Breast epithelium (tissue), 4 donors: ENCODE measurements around the gene ZNF536. TPM values are rescaled to one million over a fixed set of nuclear protein-coding genes. Genes with fewer than 3 reads are reported as not detected.

Experiments used
- DNase-seq, 2 donors: peaks; one replicate each; pipeline ENCODE4 v3.0.0-alpha.2; 2019; ENCODE audit warnings: low spot score in 2 of 2
- H3K27ac ChIP-seq, 2 donors: fragments of 200-600 bp; sonication (generic) in 1 of 2; one replicate each; pipeline ENCODE4 v1.5.1; 2016 to 2019; ENCODE audit warnings: mild to moderate bottlenecking in 1 of 2
- H3K27me3 ChIP-seq, 2 donors: fragments of 200-600 bp; sonication (generic) in 1 of 2; one replicate each; pipeline versions ENCODE4 v1.5.1 to v1.6.0; 2017 to 2019; ENCODE audit warnings: control low read depth in 1 of 2, mild to moderate bottlenecking in 1 of 2
- H3K36me3 ChIP-seq: fragments of 200-600 bp; one replicate; pipeline ENCODE4 v1.5.1; 2019
- H3K4me1 ChIP-seq, 2 donors: fragments of 200-600 bp; sonication (generic); one replicate each; pipeline ENCODE4 v1.5.1; 2016 to 2019; ENCODE audit warnings: control low read depth in 1 of 2
- H3K4me3 ChIP-seq, 3 donors: fragments of 200-600 bp; sonication (generic); 1 replicate in 2 of 3; 2 replicates in 1 of 3; pipeline ENCODE4 v1.5.1; 2016 to 2019; ENCODE audit warnings: mild to moderate bottlenecking in 3 of 3, moderate library complexity in 2 of 3
- H3K9me3 ChIP-seq, 2 donors: fragments of 200-600 bp; sonication (generic) in 1 of 2; one replicate each; pipeline ENCODE4 v1.5.1; 2016 to 2019; ENCODE audit warnings: control low read depth in 1 of 2
- POLR2A ChIP-seq: fragments of 450-650 bp; IDR thresholded peaks from one replicate; pipeline ENCODE4 v1.6.1; 2016; ENCODE audit warnings: antibody characterized with exemption, mild to moderate bottlenecking, moderate library complexity
- POLR2AphosphoS5 ChIP-seq, 3 donors: sonication (generic); formaldehyde crosslinking; IDR thresholded peaks; one replicate each; pipeline ENCODE4 v1.6.1; 2017; ENCODE audit warnings: antibody characterized with exemption in 3 of 3
- intact Hi-C: fragments of 100-400 bp; cut with DNase I; formaldehyde crosslinking; loops from one replicate; pipeline ENCODE4 v1.15.1; 2023; ENCODE audit warnings: low total_unique reads
- total RNA-seq, 3 donors: library from RNA; depleted of rRNA; stranded (reverse); fragments of >200 nt; gene quantifications; one replicate each; pipeline ENCODE4 v1.1.0, GENCODE V29; 2016
- TF ChIP-seq, protein P1 (sequence below), 3 donors: fragments of 450-650 bp; IDR thresholded peaks; one replicate each; pipeline ENCODE4 v1.5.1; 2016 to 2017; ENCODE audit warnings: antibody characterized with exemption in 3 of 3, mild to moderate bottlenecking in 3 of 3, moderate library complexity in 3 of 3

Gene ZNF536
- total RNA-seq, 3 donors from 2014 or later, result under 0.01 to 0.15 TPM; not detected in 1

DNA sequence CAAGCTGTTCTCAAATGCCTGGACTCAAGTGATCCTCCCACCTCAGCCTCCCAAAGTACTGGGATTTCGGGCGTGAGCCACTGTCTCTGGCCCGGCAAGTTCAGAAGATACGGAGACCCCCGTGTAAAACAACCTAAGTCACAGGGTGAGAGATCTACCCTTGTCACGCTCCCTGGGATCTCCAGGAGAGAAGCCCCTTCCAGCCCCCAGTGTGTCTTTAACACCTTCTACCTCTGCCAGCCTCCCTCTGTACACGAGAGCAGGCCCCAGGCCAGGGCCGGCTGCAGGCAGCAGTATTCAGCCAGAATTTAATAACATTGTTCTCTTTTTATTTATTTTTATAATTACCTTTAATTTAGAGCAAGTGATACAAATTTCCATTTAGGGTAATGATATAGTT lies 49.4 kb downstream of the ZNF536 start:
- H3K9me3 ChIP-seq, result no peaks in the 10 kb centered on the region
- no peak for DNase-seq
- H3K4me1 ChIP-seq, result no peaks in the 10 kb centered on the region
- intact Hi-C loops, result no loop called here
- TF ChIP-seq, protein P1, sequence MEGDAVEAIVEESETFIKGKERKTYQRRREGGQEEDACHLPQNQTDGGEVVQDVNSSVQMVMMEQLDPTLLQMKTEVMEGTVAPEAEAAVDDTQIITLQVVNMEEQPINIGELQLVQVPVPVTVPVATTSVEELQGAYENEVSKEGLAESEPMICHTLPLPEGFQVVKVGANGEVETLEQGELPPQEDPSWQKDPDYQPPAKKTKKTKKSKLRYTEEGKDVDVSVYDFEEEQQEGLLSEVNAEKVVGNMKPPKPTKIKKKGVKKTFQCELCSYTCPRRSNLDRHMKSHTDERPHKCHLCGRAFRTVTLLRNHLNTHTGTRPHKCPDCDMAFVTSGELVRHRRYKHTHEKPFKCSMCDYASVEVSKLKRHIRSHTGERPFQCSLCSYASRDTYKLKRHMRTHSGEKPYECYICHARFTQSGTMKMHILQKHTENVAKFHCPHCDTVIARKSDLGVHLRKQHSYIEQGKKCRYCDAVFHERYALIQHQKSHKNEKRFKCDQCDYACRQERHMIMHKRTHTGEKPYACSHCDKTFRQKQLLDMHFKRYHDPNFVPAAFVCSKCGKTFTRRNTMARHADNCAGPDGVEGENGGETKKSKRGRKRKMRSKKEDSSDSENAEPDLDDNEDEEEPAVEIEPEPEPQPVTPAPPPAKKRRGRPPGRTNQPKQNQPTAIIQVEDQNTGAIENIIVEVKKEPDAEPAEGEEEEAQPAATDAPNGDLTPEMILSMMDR (IDR thresholded peaks at IDR 0.05), result no peak
- no peak for TF ChIP-seq POLR2AphosphoS5 (IDR thresholded peaks at IDR 0.05)
- no peak for TF ChIP-seq POLR2A
- H3K4me3 ChIP-seq, result no peak overlapping the region
- H3K27me3 ChIP-seq, result peaks cover 0 to 32% of the 10 kb centered on the region in 2 donors
- H3K36me3 ChIP-seq, result no peaks in the 10 kb centered on the region
- H3K27ac ChIP-seq, result no peak overlapping the region

DNA sequence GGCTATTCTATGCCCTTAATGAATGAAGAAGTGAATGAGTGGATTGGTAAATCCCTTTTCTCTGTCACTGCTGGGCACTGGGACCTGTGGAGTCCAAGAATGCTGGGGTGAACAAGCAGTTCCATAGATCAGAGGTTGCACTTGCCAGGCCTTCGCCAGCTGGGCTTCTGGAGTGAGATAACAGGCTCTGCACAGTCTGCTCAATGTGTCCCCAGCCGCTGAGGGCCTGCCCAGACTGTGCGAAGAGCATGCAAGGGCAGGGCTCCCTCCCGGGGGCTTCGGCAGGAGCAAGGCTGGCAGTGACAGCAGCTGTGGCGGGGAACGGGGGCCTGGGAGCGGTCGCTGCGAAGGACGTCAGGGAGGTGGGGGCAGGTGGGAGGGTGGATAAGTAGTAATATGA lies 51.3 kb downstream of the ZNF536 start:
- intact Hi-C loops, result no loop called here
- H3K27me3 ChIP-seq, result peaks cover 0 to 29% of the 10 kb centered on the region in 2 donors
- H3K4me3 ChIP-seq, result no peak overlapping the region
- H3K36me3 ChIP-seq, result no peaks in the 10 kb centered on the region
- no peak for DNase-seq
- no peaks in the 10 kb centered on the region for H3K4me1 ChIP-seq
- TF ChIP-seq POLR2AphosphoS5 (IDR thresholded peaks at IDR 0.05) (no peak), POLR2A (no peak)
- TF ChIP-seq, protein P1 (IDR thresholded peaks at IDR 0.05), result no peak
- H3K27ac ChIP-seq, result no peak overlapping the region
- H3K9me3 ChIP-seq, result no peaks in the 10 kb centered on the region

DNA sequence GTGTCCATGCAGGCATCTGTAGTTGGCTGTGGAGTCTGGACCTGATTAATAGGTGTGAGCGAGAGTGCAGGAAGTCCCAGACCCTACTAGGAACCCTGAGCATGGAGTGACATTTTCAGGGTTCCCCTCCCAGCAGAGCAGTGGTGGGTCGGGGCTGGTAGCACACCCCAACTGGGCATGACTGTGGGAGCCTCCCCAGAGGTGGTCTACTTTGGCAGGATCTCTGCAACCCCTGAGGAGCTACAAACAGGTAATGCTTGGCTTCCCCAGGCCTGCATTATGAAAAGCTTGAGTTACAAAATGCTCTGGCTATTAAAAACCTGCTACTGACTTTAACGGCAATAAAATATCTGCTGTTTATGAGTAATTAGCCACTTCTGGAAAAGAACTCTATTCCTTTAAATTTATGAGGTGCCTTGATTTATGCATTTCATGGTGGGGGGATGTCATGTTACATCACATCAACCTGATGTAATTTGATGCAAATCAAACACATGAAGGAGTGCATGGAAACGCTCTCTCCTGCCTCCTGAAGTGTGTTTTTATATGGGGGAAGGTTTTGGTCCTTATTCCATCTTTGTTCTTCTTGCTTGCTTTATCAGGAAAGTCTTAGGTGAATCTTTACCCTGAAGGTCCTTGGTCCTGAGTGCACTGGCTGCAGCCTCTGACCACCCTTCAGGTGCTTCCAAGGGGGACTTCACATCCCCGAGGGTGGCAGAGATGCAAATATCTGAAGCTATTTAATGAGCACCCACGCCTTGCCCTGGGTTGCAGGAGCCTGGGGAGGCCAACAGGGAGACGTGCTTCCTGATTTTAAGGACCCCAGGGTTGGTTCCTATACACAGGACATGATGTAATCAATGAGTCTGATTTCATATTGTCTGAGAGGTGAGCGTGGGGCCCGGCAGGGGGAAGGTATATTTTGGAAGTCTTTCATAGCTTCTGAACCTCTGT lies 54.0 kb downstream of the ZNF536 start:
- H3K9me3 ChIP-seq, result no peaks in the 10 kb centered on the region
- H3K27me3 ChIP-seq, result peaks cover 0 to 18% of the 10 kb centered on the region in 2 donors
- H3K4me1 ChIP-seq, result no peaks in the 10 kb centered on the region
- H3K36me3 ChIP-seq, result no peaks in the 10 kb centered on the region
- intact Hi-C loops, result no loop called here
- TF ChIP-seq POLR2A (no peak), POLR2AphosphoS5 (IDR thresholded peaks at IDR 0.05) (no peak)
- TF ChIP-seq, protein P1 (IDR thresholded peaks at IDR 0.05), result no peak
- no peak overlapping the region for H3K27ac ChIP-seq
- H3K4me3 ChIP-seq, result no peak overlapping the region
- no peak for DNase-seq

DNA sequence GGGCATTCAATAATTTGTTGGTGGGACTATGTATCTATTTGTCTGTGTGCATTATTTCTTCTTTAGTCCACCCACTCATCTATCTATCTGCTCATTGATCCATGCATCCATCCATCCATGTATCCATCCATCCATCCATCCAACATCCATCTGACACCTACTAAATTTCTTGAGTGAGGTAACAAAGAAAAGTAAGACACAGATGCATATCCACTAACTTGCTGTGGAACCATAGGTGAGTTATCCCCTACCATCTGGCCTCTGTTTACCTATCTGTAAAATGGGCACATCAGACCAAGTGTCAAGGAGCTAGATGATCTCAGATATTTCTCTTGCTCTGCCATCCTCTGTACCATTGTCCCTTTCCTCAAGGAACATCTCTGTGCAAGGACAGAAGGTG lies 54.7 kb downstream of the ZNF536 start:
- intact Hi-C loops, result no loop called here
- H3K27ac ChIP-seq, result no peak overlapping the region
- DNase-seq, result no peak
- H3K4me3 ChIP-seq, result no peak overlapping the region
- H3K27me3 ChIP-seq, result peaks cover 0 to 18% of the 10 kb centered on the region in 2 donors
- TF ChIP-seq POLR2A, result no peak
- no peak for TF ChIP-seq POLR2AphosphoS5 (IDR thresholded peaks at IDR 0.05)
- TF ChIP-seq, protein P1 (IDR thresholded peaks at IDR 0.05), result no peak
- no peaks in the 10 kb centered on the region for H3K36me3 ChIP-seq
- H3K9me3 ChIP-seq, result no peaks in the 10 kb centered on the region
- no peaks in the 10 kb centered on the region for H3K4me1 ChIP-seq

DNA sequence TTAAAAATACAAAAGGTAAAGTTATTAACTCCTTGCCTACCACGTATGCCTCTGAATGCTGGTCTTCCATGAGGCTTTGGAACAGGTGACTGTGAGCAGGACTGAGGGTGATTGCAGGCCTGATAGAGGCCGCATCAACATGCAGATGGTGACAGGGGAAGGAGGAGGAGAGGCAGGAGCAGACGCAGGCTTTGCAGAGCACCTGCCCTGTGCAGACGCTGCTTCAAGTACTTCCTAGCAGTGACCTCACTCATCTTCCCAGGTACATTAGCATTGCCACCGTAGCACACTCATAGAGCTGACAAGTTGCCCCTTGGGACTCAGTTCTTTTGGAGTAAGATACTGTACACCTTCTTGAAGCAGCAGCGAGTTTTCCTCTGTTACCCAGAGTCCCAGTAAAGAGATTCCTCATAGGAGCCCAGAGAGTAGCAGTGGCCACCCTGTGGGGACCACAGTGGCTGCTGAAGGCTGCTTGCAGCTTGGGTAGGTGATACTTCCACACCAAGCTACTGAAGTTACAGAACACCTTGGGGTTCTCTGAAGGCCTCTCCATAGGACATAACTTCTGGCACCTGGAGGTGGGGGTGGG lies 56.0 kb downstream of the ZNF536 start:
- Histone ChIP-seq H3K27ac (no peak overlapping the region), H3K4me1 (no peaks in the 10 kb centered on the region), H3K36me3 (no peaks in the 10 kb centered on the region), H3K4me3 (no peak overlapping the region), H3K27me3 (peaks cover 0 to 16% of the 10 kb centered on the region in 2 donors), H3K9me3 (no peaks in the 10 kb centered on the region)
- TF ChIP-seq, protein P1 (IDR thresholded peaks at IDR 0.05), result no peak
- TF ChIP-seq POLR2AphosphoS5 (IDR thresholded peaks at IDR 0.05) (no peak), POLR2A (no peak)
- no peak for DNase-seq
- intact Hi-C loops, result no loop called here
